Measurements from ENCODE around the gene ABCB10.

GRCh38 chr1:229590119-229590518 is 31.6 kb upstream of the ABCB10 start:
- TF ChIP-seq EP300 (IDR thresholded peaks at IDR 0.05), result no peak
- TF ChIP-seq, protein P1, sequence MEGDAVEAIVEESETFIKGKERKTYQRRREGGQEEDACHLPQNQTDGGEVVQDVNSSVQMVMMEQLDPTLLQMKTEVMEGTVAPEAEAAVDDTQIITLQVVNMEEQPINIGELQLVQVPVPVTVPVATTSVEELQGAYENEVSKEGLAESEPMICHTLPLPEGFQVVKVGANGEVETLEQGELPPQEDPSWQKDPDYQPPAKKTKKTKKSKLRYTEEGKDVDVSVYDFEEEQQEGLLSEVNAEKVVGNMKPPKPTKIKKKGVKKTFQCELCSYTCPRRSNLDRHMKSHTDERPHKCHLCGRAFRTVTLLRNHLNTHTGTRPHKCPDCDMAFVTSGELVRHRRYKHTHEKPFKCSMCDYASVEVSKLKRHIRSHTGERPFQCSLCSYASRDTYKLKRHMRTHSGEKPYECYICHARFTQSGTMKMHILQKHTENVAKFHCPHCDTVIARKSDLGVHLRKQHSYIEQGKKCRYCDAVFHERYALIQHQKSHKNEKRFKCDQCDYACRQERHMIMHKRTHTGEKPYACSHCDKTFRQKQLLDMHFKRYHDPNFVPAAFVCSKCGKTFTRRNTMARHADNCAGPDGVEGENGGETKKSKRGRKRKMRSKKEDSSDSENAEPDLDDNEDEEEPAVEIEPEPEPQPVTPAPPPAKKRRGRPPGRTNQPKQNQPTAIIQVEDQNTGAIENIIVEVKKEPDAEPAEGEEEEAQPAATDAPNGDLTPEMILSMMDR (IDR thresholded peaks at IDR 0.05), result no peak
- no peak for TF ChIP-seq POLR2A (IDR thresholded peaks at IDR 0.05)

All from gastroesophageal sphincter (tissue), 3 donors.